CD4-positive, alpha-beta memory T cell (primary cell): ENCODE measurements around the gene ZCCHC18. TPM values are rescaled to one million over a fixed set of nuclear protein-coding genes. Genes with fewer than 3 reads are reported as not detected.
A peak's percentile ranks its signal among the peaks of the same experiment; 100 is the strongest.
"Not testable (repeated sequence)": the region's sequence is repeated elsewhere in the genome, so short reads cannot be mapped to it uniquely, and the experiment has no call there.

Experiments
- CTCF ChIA-PET: fragments of 350-600 bp; sonication (Branson Sonifier 250); formaldehyde crosslinking; loops from one replicate; lab custom pipeline; 2021; ENCODE audit warnings: inconsistent platforms; ENCODE audit not compliant: partially characterized antibody; lab: Charles Lee
- POLR2A ChIA-PET: fragments of 350-600 bp; sonication (Branson Sonifier 250); formaldehyde crosslinking; loops from one replicate; lab custom pipeline; 2021; ENCODE audit not compliant: partially characterized antibody; lab: Charles Lee
- DNase-seq, 5 donors: peaks; one replicate each; pipeline versions ENCODE4 v3.0.0 to v3.0.0-alpha.2; 2020 to 2022; ENCODE audit warnings: mixed read lengths in 1 of 5
- H3K27ac ChIP-seq: one replicate; pipeline ENCODE4 v1.7.0; 2013; ENCODE audit warnings: low read depth, low read length
- H3K27me3 ChIP-seq: 2 replicates; pipeline ENCODE4 v1.7.0; 2013; ENCODE audit warnings: mild to moderate bottlenecking, low read length, moderate library complexity; ENCODE audit not compliant: insufficient read depth
- H3K36me3 ChIP-seq: 2 replicates; pipeline ENCODE4 v1.7.0; 2013; ENCODE audit warnings: mild to moderate bottlenecking, low read length, moderate library complexity; ENCODE audit not compliant: insufficient read depth
- H3K4me1 ChIP-seq: 2 replicates; pipeline ENCODE4 v1.7.0; 2013; ENCODE audit warnings: mild to moderate bottlenecking, low read length, moderate library complexity; ENCODE audit not compliant: insufficient read depth
- H3K4me3 ChIP-seq, 2 donors: one replicate each; pipeline ENCODE4 v1.7.0; 2013; ENCODE audit warnings: low read length in 2 of 2, mild to moderate bottlenecking in 1 of 2
- H3K9me3 ChIP-seq, 2 donors: one replicate each; pipeline ENCODE4 v1.7.0; 2013; ENCODE audit warnings: low read length in 2 of 2, control low read depth in 1 of 2; ENCODE audit not compliant: control insufficient read depth in 1 of 2
- H3K27ac Mint-ChIP-seq, 7 donors: one replicate each; pipeline ENCODE4 v1.8.0; 2020 to 2021; ENCODE audit warnings: mixed read lengths in 7 of 7, mild to moderate bottlenecking in 6 of 7, inconsistent platforms in 3 of 7, moderate library complexity in 3 of 7
- H3K27me3 Mint-ChIP-seq, 2 donors: one replicate each; pipeline ENCODE4 v1.8.0; 2020 to 2021; ENCODE audit warnings: mixed read lengths in 2 of 2
- H3K36me3 Mint-ChIP-seq, 2 donors: one replicate each; pipeline ENCODE4 v1.8.0; 2020 to 2021; ENCODE audit warnings: mixed read lengths in 2 of 2, inconsistent platforms in 1 of 2, mild to moderate bottlenecking in 1 of 2
- H3K4me1 Mint-ChIP-seq, 4 donors: one replicate each; pipeline ENCODE4 v1.8.0; 2020 to 2021; ENCODE audit warnings: mixed read lengths in 4 of 4, mild to moderate bottlenecking in 1 of 4
- H3K4me3 Mint-ChIP-seq, 8 donors: one replicate each; pipeline ENCODE4 v1.8.0; 2020 to 2021; ENCODE audit warnings: mixed read lengths in 8 of 8, mild to moderate bottlenecking in 7 of 8, moderate library complexity in 6 of 8, inconsistent platforms in 3 of 8
- H3K9me3 Mint-ChIP-seq, 8 donors: one replicate each; pipeline ENCODE4 v1.8.0; 2020 to 2021; ENCODE audit warnings: mixed read lengths in 8 of 8, mild to moderate bottlenecking in 5 of 8, inconsistent platforms in 3 of 8, moderate library complexity in 1 of 8
- intact Hi-C: fragments of 100-400 bp; cut with micrococcal nuclease; formaldehyde crosslinking; loops from one replicate; pipeline ENCODE4 v1.15.1; 2023
- polyA plus RNA-seq, 2 donors: library from polyadenylated mRNA; unstranded; fragments of 300-500 nt; fragmentation: Illumina TruSeq; gene quantifications; one replicate each; pipeline ENCODE4 v1.2.3, GENCODE V29; 2021
- total RNA-seq, 2 experiments: library from RNA; stranded (reverse); gene quantifications; one replicate each; pipeline ENCODE4 v1.2.3, GENCODE V29; 2021

ZCCHC18 gene
- total and polyA plus RNA-seq, 4 experiments from 2014 or later: 1.3 to 9.5 (median 5.6) TPM

GRCh38 chrX:104110491-104111240 lies 1.7 kb upstream of the ZCCHC18 start:
- peak overlapping the region; percentile 82 to 98 (median 88) for H3K27ac Mint-ChIP-seq
- CTCF ChIA-PET: interaction anchor here (1.2 to 3.4 kb wide), 2 partner anchors 11 kb away, joined by 4 to 48 read pairs; no protein-coding TSS in a partner anchor
- not testable (repeated sequence) for H3K36me3 ChIP-seq, H3K36me3 Mint-ChIP-seq, H3K27me3 Mint-ChIP-seq, H3K4me3 ChIP-seq, H3K9me3 ChIP-seq, H3K27me3 ChIP-seq, H3K9me3 Mint-ChIP-seq
- peak; percentile 38 to 51 (median 41) for DNase-seq
- peaks cover 44% of the 10 kb centered on the region for H3K4me1 ChIP-seq
- POLR2A ChIA-PET: interaction anchor here (1.8 to 5.4 kb wide), 4 partner anchors 10 to 46 kb away, joined by 8 to 29 read pairs (median 22); partner anchors contain the start of gene SLC25A53
- peaks cover 20 to 43% (median 33%) of the 10 kb centered on the region in 4 donors for H3K4me1 Mint-ChIP-seq
- intact Hi-C loops: loop anchor here (5.0 kb wide), 1 partner anchor 193 kb away; no protein-coding TSS in a partner anchor
- H3K27ac ChIP-seq: peak overlapping the region; percentile 64
- peak overlapping the region; percentile 48 to 89 (median 75) for H3K4me3 Mint-ChIP-seq

DNA sequence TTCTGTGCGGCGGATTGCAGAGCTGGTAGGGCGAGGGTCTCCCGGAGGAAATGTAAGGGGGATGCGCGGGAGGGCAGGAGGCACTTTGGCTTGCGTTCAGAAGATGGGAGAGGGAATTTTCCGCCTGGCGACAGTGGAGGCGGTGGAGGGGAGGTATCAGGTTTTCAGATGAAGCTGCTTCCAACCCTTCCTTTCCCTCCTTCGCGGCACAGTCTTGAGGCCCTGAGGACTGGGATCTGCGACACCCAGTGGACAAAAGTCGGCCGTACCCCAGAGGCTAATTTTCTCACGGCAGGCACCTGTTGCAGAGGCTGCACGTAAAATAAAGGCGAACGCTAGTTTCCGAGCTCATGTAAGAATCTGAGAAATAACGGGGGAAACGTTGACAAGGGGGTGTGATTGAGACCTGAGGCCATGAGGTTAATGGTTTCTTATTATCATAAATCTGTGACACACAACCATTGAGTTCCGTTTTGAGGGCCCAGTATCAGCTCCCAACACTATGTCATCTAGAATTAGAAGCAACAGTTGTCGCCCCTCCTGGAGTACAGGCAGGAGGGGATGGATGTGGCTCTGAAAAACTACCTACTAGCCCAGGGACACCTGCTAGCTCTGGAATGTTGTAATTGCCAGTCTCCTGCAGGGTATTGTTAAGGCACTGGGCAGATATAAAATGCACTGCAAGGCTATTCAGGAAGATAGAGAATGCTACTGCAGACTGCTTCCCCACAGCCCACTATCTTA lies 1.1 kb downstream of the ZCCHC18 start:
- intact Hi-C loops: loop anchor here (1.0 to 5.0 kb wide), 3 partner anchors 15 to 196 kb away; no protein-coding TSS in a partner anchor
- ChIA-PET POLR2A (interaction anchor here (0.8 to 5.4 kb wide), 7 partner anchors 9 to 427 kb away, joined by 3 to 29 read pairs (median 8); partner anchors contain the start of genes MORF4L2 and SLC25A53), CTCF (interaction anchor here (0.6 to 3.4 kb wide), 15 partner anchors 8 to 1387 kb away, joined by 3 to 48 read pairs (median 4); partner anchors contain the start of gene SLC25A53)
- H3K9me3 Mint-ChIP-seq: peaks cover 0 to 1% (median 0%) of the 10 kb centered on the region in 8 donors
- H3K36me3 ChIP-seq: no peaks in the 10 kb centered on the region
- H3K36me3 Mint-ChIP-seq: peaks cover 0 to 2% of the 10 kb centered on the region in 2 donors
- peak overlapping the region; percentile 87 to 95 (median 91) for H3K4me3 Mint-ChIP-seq
- peak overlapping the region; percentile 64 for H3K27ac ChIP-seq
- H3K4me1 Mint-ChIP-seq: peaks cover 19 to 43% (median 29%) of the 10 kb centered on the region in 4 donors
- H3K27me3 ChIP-seq: no peaks in the 10 kb centered on the region
- H3K27ac Mint-ChIP-seq: peak overlapping the region; percentile 78 to 92 (median 88)
- H3K4me1 ChIP-seq: peaks cover 39% of the 10 kb centered on the region
- peak; percentile 38 to 61 (median 49) for DNase-seq
- H3K27me3 Mint-ChIP-seq: no peaks in the 10 kb centered on the region
- H3K4me3 ChIP-seq: peak overlapping the region; percentile 57 to 66
- H3K9me3 ChIP-seq: no peaks in the 10 kb centered on the region

GRCh38 chrX:104117759-104118158 lies 5.4 kb downstream of the ZCCHC18 start:
- no peaks in the 10 kb centered on the region for H3K36me3 ChIP-seq
- peaks cover 0 to 1% (median 0%) of the 10 kb centered on the region in 8 donors for H3K9me3 Mint-ChIP-seq
- H3K9me3 ChIP-seq: no peaks in the 10 kb centered on the region
- H3K4me1 ChIP-seq: peaks cover 10% of the 10 kb centered on the region
- ChIA-PET POLR2A (no interaction called here), CTCF (no interaction called here)
- H3K4me3 ChIP-seq: no peak overlapping the region
- no peak overlapping the region for H3K27ac ChIP-seq
- H3K4me1 Mint-ChIP-seq: peaks cover 4 to 15% (median 10%) of the 10 kb centered on the region in 4 donors
- intact Hi-C loops: no loop called here
- H3K27me3 ChIP-seq: no peaks in the 10 kb centered on the region
- peak overlapping the region in 1 of 8 donors; percentile 45 for H3K4me3 Mint-ChIP-seq
- H3K27me3 Mint-ChIP-seq: no peaks in the 10 kb centered on the region
- H3K36me3 Mint-ChIP-seq: peaks cover 0 to under 1% of the 10 kb centered on the region in 2 donors
- H3K27ac Mint-ChIP-seq: peak overlapping the region in 1 of 7 donors; percentile 66
- no peak for DNase-seq

DNA sequence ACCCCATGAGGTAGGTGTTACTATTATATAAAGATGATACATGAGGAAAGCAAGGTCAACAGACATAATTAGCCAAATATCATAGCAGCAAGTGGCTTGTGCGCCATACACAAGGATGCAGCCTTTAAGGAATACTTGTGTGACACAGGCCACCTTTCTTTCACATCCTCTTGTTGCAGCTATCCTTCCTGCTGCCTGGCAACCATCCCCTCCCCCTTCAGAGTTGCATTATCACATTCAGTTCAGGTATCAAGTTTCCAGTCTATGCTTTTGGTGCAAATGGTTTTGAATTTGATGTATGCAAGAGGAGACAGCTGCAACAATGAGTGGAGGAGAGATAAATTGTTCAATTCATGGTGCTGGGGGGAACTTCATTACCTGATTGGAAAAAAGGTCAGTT lies 6.4 kb downstream of the ZCCHC18 start:
- POLR2A ChIA-PET: no interaction called here
- no peak for DNase-seq
- no peak overlapping the region for H3K4me3 Mint-ChIP-seq
- Histone ChIP-seq H3K36me3 (no peaks in the 10 kb centered on the region), H3K9me3 (no peaks in the 10 kb centered on the region), H3K4me3 (no peak overlapping the region), H3K27me3 (no peaks in the 10 kb centered on the region), H3K27ac (no peak overlapping the region), H3K4me1 (peaks cover 14% of the 10 kb centered on the region)
- H3K4me1 Mint-ChIP-seq: peaks cover 12 to 15% (median 13%) of the 10 kb centered on the region in 4 donors
- intact Hi-C loops: no loop called here
- peaks cover 0 to 1% (median 0%) of the 10 kb centered on the region in 8 donors for H3K9me3 Mint-ChIP-seq
- CTCF ChIA-PET: interaction anchor here (0.6 kb wide), 1 partner anchor 14 kb away, joined by 3 read pairs; no protein-coding TSS in a partner anchor
- no peaks in the 10 kb centered on the region for H3K36me3 Mint-ChIP-seq
- H3K27ac Mint-ChIP-seq: no peak overlapping the region
- no peaks in the 10 kb centered on the region for H3K27me3 Mint-ChIP-seq

GRCh38 chrX:104122829-104123228 lies 10.5 kb downstream of the ZCCHC18 start:
- Histone ChIP-seq H3K9me3 (no peaks in the 10 kb centered on the region), H3K4me1 (peaks cover 12% of the 10 kb centered on the region), H3K36me3 (no peaks in the 10 kb centered on the region), H3K27me3 (no peaks in the 10 kb centered on the region), H3K27ac (no peak overlapping the region), H3K4me3 (no peak overlapping the region)
- DNase-seq: no peak
- Mint-ChIP-seq H3K4me3 (peak overlapping the region in 5 of 8 donors; percentile 13 to 75 (median 32)), H3K36me3 (peaks cover 4 to 8% of the 10 kb centered on the region in 2 donors), H3K27me3 (no peaks in the 10 kb centered on the region), H3K4me1 (peaks cover 11 to 19% (median 13%) of the 10 kb centered on the region in 4 donors), H3K9me3 (no peaks in the 10 kb centered on the region), H3K27ac (peak overlapping the region in 6 of 7 donors; percentile 52 to 88 (median 79))
- ChIA-PET POLR2A (interaction anchor here (0.8 to 1.7 kb wide), 3 partner anchors 11 to 34 kb away, joined by 4 to 15 read pairs (median 5); partner anchors contain the start of genes SLC25A53 and ZCCHC18), CTCF (interaction anchor here (1.5 to 1.7 kb wide), 3 partner anchors 10 to 15 kb away, joined by 3 to 13 read pairs (median 6); partner anchors contain the start of gene ZCCHC18)
- intact Hi-C loops: no loop called here

DNA sequence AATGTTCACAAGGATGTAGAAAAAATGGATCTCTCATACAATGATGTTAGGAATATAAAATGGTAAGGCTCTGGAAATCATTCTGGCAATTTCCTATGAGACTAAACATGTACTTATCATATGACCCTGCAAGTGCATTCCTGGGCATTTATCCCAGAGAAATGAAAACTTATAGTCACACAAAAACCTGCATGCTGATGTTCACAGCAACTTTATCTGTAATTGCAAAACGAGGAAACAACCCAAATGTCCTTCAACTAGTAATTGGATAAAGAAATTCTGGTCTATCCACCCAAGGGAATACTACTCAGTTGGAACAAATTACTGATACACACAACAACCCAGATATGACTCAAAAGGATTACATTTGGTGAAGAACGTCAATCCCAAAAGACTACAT lies 14.5 kb downstream of the ZCCHC18 start:
- Histone ChIP-seq H3K27ac (no peak overlapping the region), H3K9me3 (no peaks in the 10 kb centered on the region), H3K36me3 (peaks cover 9% of the 10 kb centered on the region), H3K4me3 (no peak overlapping the region), H3K4me1 (peaks cover 12% of the 10 kb centered on the region), H3K27me3 (no peaks in the 10 kb centered on the region)
- ChIA-PET CTCF (interaction anchor here (1.0 kb wide), 1 partner anchor 28 kb away, joined by 3 read pairs; no protein-coding TSS in a partner anchor), POLR2A (no interaction called here)
- Mint-ChIP-seq H3K27me3 (no peaks in the 10 kb centered on the region), H3K27ac (no peak overlapping the region), H3K36me3 (peaks cover 8 to 28% of the 10 kb centered on the region in 2 donors), H3K9me3 (no peaks in the 10 kb centered on the region), H3K4me1 (peaks cover 10 to 20% (median 15%) of the 10 kb centered on the region in 4 donors), H3K4me3 (no peak overlapping the region)
- DNase-seq: no peak
- intact Hi-C loops: no loop called here
